LHCN-M2 (cell line): Measurements from ENCODE around the gene DUSP2. TPM values are rescaled to one million over a fixed set of nuclear protein-coding genes. Genes with fewer than 3 reads are reported as not detected.
A peak's percentile ranks its signal among the peaks of the same experiment; 100 is the strongest.

Source experiments
- DNase-seq: peaks from one replicate; pipeline ENCODE4 v3.0.0-alpha.2; 2012; ENCODE audit warnings: low read depth
- total RNA-seq: library from RNA; depleted of rRNA; stranded (reverse); fragments of >200 nt; gene quantifications from 2 replicates; pipeline ENCODE4 v1.2.3, GENCODE V29; 2014

The DUSP2 gene
- total RNA-seq, 1 experiment from 2014 or later, result 0.23 TPM

- no peak for DNase-seq
Measured at GRCh38 chr2:96135171-96135570, 10.1 kb downstream of the DUSP2 start.

GRCh38 chr2:96134421-96134820 is 10.8 kb downstream of the DUSP2 start:
- no peak for DNase-seq

DNA sequence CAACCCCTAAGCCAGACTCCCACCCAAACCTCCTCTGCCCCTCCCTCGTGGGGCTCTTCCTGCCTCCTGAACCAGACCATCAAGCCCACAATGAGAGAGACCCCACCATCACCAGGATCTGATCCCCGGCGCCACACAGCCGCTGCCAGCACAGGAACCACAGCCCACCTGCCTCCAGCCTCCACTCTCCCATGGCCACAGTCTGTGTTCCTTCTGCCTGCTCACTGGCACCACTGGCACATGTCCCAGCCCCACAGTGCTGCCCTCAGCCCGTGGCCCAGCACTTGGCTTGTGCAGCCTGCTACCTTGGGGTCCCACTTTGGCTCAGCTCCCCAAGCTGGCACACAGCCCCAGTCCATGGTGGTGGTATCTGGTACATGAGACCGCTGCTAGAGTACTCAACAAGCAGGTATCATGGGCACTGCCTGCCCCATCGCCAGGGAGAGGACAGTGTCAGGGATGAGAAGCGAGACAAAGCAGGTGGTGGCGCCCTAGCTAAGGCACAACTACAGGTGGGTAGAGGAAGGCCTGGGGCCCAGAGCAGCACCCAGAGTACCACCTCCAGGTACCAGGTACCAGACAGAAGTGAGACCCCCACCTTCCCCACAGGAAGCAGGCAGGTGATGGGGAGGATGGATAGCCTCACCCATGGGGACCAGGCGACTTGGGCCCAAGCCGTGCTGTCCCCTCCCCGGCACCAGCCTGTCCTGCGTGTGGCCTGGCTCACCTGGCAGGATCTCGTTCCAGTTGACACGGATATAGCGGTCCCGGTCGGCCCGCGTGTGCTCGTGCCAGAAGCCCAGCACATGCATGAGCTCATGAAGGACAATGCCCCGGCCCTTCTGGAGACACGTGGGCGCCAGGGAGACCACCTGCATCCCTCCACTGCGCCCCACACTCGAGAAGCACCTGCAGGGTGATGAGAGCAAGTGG is 13.2 kb downstream of the DUSP2 start:
- DNase-seq, result no peak

DNA sequence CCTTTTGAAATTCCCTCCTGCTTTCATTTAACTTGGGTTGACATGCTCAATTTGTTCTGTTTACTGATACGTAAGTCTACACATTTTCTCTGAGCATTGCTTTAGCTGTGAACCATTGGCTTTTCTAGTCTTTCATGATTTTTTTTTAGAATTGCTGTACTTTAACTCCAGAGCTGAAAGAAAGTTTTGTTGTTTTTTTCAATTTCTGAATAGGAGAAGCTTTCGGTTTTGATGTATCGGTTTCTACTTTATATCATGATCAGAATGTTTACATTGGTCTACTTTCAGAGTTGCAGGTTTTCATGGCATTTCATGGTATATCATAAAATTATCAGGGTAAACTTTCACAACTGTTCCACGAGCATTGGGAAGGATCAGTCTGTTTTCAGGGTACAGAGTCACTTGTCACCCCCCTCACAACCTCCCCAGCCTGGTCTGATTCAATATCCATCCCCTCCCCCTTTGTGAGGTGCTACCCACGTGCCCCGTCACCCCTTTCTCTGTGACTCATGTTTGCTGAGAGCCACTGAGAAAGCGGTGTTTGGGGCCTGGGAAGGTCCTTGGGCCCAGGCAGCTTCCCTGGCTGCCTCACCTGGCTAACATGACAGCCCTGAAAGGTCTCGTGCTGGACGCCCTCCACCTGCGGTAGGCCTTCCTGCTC is 14.0 kb downstream of the DUSP2 start:
- DNase-seq, result no peak

- DNase-seq, result no peak
Measured at GRCh38 chr2:96130483-96130882, 14.8 kb downstream of the DUSP2 start.

DNA sequence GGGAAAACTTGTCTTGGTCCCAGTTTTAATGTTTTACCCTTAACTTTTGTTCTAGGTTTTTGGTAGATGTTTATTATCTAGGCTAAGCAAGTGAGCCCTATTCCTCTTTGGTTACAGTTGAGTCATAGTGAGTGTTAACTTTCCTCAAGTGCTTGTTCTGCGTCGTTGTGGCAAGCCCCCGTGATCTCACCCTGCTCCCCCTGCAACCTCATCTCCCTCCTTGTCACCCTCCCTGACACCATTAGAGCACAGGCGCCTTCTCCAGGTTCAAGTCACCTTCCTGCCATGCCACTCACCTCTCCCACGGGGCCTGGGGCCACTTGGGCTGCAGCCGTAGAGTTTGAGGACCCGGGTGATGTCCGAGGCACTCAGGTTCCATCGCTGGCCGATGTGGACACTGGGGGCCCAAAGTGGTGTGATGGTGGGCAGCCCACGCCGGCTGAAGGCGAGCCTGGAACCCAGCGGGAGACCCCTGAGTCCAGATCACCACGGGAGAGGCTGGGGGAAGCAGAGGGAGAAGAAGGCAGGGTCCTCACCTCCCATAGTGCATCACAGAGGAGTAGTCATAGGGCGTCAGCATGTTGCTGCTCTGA is 15.6 kb downstream of the DUSP2 start:
- DNase-seq, result no peak

DNA sequence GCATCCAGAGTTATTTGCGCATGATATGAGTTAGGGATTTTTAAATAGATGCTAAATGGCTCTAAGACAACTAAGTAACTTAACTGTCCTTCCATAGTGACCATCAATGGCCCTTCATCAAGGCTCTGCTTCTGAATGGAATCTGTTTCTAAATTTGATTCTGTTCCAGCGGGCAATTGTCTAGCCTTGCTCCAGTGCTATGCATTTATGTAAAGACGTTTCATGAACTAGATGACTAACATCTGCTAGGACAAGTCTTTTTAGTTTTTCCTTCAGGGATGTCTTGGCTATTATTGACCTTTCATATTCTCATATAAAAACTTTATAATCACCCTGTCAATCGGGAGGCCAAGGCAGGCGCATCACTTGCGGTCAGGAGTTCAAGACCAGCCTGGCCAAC is 16.8 kb downstream of the DUSP2 start:
- no peak for DNase-seq

DNA sequence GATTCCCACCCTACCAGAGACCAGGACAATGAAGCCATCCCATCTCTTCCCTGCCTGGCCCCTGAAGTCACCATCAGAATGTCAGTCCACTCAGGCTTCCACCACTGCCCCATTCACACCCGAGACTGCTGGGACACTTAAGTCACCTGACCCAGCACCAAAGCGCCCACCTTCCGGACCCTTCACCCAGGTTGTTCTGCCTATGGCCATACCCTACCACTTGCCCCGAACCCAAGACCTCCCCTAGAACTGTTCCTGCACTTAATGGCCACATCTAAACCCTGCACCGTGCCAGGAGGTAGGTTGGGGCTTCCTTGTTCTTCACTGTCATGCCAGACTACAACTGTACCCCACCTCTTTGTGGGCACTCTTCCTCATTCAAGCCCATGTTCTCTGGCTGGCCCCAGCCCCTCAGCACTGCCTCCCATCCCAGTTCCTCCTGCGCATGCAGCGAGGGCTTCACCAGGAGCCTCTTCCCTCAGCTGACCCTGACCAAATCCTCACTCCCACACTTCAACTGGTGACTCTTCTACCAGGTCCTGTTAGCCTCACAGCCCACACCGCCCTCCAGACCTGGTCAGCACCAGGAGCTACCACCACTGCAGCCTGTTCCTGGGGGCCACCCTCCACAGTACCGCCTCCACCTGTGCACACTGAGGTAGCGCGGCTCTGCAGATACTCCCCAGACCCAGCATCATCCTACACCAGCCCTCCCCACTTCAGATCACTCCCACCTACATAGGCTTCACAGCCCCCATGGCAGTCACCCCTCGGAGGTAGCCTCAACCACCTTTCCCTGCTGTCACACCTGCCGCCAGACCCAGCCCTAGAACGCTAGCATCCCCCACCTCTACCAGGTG is 20.6 kb downstream of the DUSP2 start:
- no peak for DNase-seq

- DNase-seq, result no peak
Measured at GRCh38 chr2:96123936-96124335, 21.3 kb downstream of the DUSP2 start.

- DNase-seq, result no peak
Measured at GRCh38 chr2:96123290-96123689, 21.9 kb downstream of the DUSP2 start.

GRCh38 chr2:96122391-96122790 is 22.8 kb downstream of the DUSP2 start:
- peak; percentile 13 for DNase-seq

GRCh38 chr2:96121414-96121813 is 23.8 kb downstream of the DUSP2 start:
- DNase-seq, result no peak

DNA sequence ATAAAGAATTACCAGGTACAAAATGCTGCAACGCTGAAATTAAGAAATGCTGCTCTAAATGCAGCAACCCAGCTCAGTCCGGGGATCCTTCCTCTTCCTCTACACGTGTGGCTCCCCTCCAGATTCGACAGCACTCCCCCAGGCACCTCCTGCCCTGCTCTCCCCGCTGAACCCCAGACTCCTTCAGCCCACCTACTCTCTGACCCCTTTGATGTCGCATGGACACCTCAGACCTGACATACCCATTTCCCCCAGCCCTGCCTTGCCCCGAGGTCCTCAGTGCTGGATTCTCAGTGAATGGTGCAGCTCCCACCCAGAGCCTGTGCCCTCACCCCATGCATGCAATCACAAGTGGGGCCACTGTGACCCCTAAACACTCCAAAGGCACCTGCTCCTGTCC is 24.2 kb downstream of the DUSP2 start:
- DNase-seq, result no peak

DNA sequence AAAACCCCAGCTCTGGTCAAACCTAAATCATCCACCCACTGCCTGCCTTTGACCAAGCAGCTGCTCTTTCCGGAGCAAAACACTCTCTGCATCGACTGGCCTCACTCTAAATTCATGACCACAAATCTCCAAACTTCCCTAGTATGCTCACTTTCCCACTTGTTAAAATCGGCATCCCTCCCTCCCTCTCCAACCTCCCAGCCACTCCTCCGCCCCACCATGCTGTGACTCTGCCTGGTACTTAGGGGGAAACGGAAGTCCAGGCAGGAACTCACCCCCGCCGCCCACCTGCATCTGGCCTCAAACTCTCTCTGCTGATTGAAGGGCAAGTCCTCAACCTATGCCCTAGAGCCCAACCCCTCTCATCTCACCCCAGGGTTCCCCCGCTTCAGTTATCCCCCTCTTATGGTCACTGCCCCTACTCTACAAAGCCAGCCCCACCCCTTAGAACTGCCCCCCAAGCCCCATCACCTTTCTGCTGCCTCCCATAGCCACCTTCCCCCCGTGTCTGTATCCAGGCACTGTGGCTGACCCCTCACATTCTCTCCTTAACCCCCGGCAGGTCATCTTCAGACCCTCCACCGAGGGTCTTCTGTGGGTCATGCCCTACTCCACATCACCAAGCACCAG is 25.0 kb downstream of the DUSP2 start:
- DNase-seq, result no peak

DNA sequence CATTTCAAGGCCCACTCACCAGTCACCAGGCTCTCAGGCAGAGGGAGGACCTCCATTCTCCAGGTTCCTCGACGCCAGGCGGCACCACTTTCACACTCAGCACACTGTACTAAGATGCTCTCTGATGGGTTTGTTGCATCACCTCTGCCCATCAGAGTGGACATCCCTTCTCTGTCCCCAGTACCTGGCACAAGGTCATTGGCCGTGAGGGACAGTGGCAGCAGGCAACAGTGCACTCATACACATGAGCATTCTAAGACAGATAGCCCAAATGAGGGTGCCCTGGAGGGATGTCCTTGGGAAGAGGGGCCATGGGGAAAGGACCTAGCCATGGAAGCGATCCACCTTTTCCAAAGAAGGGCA is 25.9 kb downstream of the DUSP2 start:
- no peak for DNase-seq

GRCh38 chr2:96118698-96119388 is 26.4 kb downstream of the DUSP2 start:
- no peak for DNase-seq

- DNase-seq, result no peak
Measured at GRCh38 chr2:96117701-96118588, 27.3 kb downstream of the DUSP2 start.

DNA sequence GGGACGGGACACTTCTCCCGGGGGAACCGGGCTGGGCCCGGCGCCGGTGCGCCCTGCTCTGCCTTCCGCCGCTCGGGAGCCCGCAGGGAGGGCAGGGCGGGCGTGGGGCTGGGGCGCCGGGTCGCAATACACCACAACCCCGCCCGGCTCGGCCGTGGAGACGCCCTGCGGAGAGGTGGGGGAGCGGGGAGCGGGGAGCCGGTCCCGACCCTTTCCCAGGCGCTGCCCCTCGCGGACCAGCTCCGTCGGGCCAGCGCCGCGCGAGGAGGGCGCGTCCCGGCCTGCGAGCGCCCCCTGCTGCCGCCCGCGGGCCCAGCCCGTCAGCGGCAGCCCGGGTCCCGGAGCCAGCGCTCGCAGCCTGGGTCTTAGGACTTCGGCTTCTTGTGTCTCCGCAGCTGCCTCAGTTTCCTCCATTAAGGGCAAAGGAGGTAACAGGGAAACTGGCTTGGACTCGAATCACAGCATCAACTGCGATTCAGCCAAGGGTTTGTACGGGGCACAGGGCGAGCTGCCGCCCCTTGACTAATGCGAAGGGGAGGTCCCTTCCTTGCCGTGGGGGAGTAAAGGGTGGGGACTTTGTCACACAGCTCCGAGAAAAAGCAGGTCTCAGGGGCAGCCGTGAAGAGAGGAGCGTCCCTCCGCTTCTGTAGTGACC is 28.2 kb downstream of the DUSP2 start:
- peak; percentile 6 for DNase-seq

DNA sequence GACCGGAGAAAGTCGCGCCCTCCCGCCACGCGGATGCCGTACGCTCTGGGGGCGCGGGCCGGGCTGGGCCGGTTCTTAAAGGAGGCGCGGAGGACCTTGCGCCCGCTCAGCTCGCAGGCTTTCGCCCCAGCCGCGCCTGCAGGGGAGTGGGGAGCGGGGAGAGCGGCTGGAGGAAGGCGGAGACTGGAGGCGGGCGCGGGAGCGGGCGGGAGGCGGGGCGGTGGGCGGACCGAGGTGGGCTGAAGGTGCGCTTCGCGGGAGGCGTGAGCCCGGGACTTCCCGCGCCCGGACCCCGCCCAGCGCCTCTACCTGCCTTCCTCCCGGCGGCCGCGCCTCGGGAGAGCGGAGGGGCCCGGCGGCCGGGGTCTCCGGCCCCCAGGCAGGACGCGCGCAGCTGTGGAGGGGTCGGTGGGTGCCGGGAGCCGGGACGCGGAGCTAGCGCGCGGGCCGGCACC is 28.8 kb downstream of the DUSP2 start, which contains the start of gene ADRA2B:
Gene ADRA2B (minus strand): TSS at position 148 of the 455 bp plus-strand sequence. CDS start 422 bp downstream, outside the sequence.
- DNase-seq, result no peak
